GM12878 (cell line): ENCODE results near the gene TAX1BP1.

Experiments
- FOXM1 ChIP-seq: IDR thresholded peaks from 2 replicates; pipeline ENCODE4 v1.6.1; 2012; ENCODE audit warnings: low read depth, mild to moderate bottlenecking, inconsistent platforms, low read length, moderate library complexity
- POLR2A ChIP-seq: IDR thresholded peaks from 2 replicates; pipeline ENCODE4 v1.6.1; 2011; ENCODE audit warnings: low read depth, mild to moderate bottlenecking, low read length
- SMAD5 ChIP-seq: IDR thresholded peaks from 2 replicates; pipeline ENCODE4 v1.6.1; 2016; ENCODE audit warnings: antibody characterized with exemption, low read depth
- TF ChIP-seq, protein P1 (sequence below): fragments of 450-650 bp; formaldehyde crosslinking; IDR thresholded peaks from 2 replicates; pipeline ENCODE4 v1.4.0; 2020; ENCODE audit warnings: mild to moderate bottlenecking, moderate library complexity
- TF ChIP-seq, protein P2 (sequence below), 3 experiments: IDR thresholded peaks in 2 of 3; conservative IDR thresholded peaks in 1 of 3; 2 replicates each; pipeline ENCODE4 v1.5.1; 2011; ENCODE audit warnings: low read depth in 3 of 3, low read length in 3 of 3, mild to moderate bottlenecking in 3 of 3, control low read depth in 2 of 3, moderate library complexity in 2 of 3, inconsistent platforms in 1 of 3, mixed read lengths in 1 of 3; ENCODE audit not compliant: control insufficient read depth in 2 of 3, insufficient read depth in 1 of 3; ENCODE audit errors: extremely low read depth in 1 of 3

DNA sequence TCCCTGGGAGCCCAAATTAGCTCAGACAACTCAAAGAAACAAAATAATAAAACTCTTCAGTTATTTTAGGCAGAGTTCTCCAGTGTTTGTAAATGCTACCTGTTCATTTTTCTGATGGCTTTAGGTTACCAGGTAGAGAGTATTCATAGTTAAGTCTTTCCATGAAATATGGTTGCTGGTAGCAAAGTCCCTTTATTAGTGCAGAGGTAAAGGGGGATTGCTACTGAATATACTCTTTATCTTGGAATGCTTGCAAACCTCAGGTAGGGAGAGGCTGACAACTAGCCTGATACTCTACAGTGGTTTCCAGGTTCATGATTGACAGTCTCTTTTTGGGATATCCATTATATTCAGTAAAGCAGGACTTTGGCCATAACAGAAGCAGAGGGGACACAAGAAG is 6.5 kb downstream of the TAX1BP1 start:
- TF ChIP-seq POLR2A, result no peak
- TF ChIP-seq, protein P1, sequence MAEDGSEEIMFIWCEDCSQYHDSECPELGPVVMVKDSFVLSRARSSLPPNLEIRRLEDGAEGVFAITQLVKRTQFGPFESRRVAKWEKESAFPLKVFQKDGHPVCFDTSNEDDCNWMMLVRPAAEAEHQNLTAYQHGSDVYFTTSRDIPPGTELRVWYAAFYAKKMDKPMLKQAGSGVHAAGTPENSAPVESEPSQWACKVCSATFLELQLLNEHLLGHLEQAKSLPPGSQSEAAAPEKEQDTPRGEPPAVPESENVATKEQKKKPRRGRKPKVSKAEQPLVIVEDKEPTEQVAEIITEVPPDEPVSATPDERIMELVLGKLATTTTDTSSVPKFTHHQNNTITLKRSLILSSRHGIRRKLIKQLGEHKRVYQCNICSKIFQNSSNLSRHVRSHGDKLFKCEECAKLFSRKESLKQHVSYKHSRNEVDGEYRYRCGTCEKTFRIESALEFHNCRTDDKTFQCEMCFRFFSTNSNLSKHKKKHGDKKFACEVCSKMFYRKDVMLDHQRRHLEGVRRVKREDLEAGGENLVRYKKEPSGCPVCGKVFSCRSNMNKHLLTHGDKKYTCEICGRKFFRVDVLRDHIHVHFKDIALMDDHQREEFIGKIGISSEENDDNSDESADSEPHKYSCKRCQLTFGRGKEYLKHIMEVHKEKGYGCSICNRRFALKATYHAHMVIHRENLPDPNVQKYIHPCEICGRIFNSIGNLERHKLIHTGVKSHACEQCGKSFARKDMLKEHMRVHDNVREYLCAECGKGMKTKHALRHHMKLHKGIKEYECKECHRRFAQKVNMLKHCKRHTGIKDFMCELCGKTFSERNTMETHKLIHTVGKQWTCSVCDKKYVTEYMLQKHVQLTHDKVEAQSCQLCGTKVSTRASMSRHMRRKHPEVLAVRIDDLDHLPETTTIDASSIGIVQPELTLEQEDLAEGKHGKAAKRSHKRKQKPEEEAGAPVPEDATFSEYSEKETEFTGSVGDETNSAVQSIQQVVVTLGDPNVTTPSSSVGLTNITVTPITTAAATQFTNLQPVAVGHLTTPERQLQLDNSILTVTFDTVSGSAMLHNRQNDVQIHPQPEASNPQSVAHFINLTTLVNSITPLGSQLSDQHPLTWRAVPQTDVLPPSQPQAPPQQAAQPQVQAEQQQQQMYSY, result no peak
- TF ChIP-seq, protein P2, sequence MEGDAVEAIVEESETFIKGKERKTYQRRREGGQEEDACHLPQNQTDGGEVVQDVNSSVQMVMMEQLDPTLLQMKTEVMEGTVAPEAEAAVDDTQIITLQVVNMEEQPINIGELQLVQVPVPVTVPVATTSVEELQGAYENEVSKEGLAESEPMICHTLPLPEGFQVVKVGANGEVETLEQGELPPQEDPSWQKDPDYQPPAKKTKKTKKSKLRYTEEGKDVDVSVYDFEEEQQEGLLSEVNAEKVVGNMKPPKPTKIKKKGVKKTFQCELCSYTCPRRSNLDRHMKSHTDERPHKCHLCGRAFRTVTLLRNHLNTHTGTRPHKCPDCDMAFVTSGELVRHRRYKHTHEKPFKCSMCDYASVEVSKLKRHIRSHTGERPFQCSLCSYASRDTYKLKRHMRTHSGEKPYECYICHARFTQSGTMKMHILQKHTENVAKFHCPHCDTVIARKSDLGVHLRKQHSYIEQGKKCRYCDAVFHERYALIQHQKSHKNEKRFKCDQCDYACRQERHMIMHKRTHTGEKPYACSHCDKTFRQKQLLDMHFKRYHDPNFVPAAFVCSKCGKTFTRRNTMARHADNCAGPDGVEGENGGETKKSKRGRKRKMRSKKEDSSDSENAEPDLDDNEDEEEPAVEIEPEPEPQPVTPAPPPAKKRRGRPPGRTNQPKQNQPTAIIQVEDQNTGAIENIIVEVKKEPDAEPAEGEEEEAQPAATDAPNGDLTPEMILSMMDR (IDR thresholded peaks at IDR 0.05 in 2 of 3, conservative IDR thresholded peaks at IDR 0.05 in 1 of 3; ENCODE audit: control insufficient read depth in 2 of 3, extremely low read depth in 1 of 3, insufficient read depth in 1 of 3, low read depth in 3 of 3, low read length in 3 of 3), result no peak
- TF ChIP-seq FOXM1, result no peak
- no peak for TF ChIP-seq SMAD5
